K562 (cell line): ENCODE measurements around the gene MARVELD1. TPM values are rescaled to one million over a fixed set of nuclear protein-coding genes. Genes with fewer than 3 reads are reported as not detected.

ENCODE experiments used
- BCL6 ChIP-seq: fragments of 250-450 bp; sonication (Bioruptor Pico); IDR thresholded peaks from 2 replicates; pipeline ENCODE4 v1.4.0; 2020
- CHCHD3 ChIP-seq: fragments of 250-450 bp; sonication (Bioruptor Pico); IDR thresholded peaks from 2 replicates; pipeline ENCODE4 v2.1.2; 2022; ENCODE audit warnings: mild to moderate bottlenecking
- DACH1 ChIP-seq: fragments of 450-650 bp; IDR thresholded peaks from 2 replicates; pipeline ENCODE4 v1.6.1; 2018; ENCODE audit not compliant: partially characterized antibody
- ELF1 ChIP-seq: fragments of 200-800 bp; sonication (Bioruptor generic); IDR thresholded peaks from 2 replicates; pipeline ENCODE4 v1.6.1; 2016; ENCODE audit warnings: missing genetic modification characterization, missing compliant biosample characterization
- FOXM1 ChIP-seq, 2 experiments: fragments of 450-650 bp in 1 of 2; sonication (generic) in 1 of 2; formaldehyde crosslinking in 1 of 2; IDR thresholded peaks; 2 replicates each; pipeline versions ENCODE4 v1.6.1 to v1.9.0; 2017 to 2022; ENCODE audit warnings: low read depth in 2 of 2, mild to moderate bottlenecking in 2 of 2, missing genetic modification reagents in 1 of 2, moderate library complexity in 1 of 2
- ILK ChIP-seq: fragments of 450-650 bp; IDR thresholded peaks from 2 replicates; pipeline ENCODE4 v1.6.1; 2016; ENCODE audit warnings: missing genetic modification characterization, low read depth, mild to moderate bottlenecking, missing compliant biosample characterization, moderate library complexity, borderline replicate concordance
- MAFF ChIP-seq: IDR thresholded peaks from 2 replicates; pipeline ENCODE4 v1.6.1; 2012; ENCODE audit warnings: low read length, improper control_type of control experiment
- MCM5 ChIP-seq: fragments of 450-650 bp; IDR thresholded peaks from 2 replicates; pipeline ENCODE4 v1.6.1; 2016; ENCODE audit warnings: low read depth
- RBM34 ChIP-seq: fragments of 200-400 bp; formaldehyde crosslinking; IDR thresholded peaks from 2 replicates; pipeline ENCODE4 v1.6.1; 2018; ENCODE audit warnings: low read length, borderline replicate concordance; ENCODE audit not compliant: insufficient read depth
- SETDB1 ChIP-seq: IDR thresholded peaks from one replicate; pipeline ENCODE4 v1.6.1; 2012; ENCODE audit warnings: low read length, control low read depth, inconsistent platforms
- TCF3 ChIP-seq: sonication (generic); formaldehyde crosslinking; IDR thresholded peaks from 2 replicates; pipeline ENCODE4 v1.4.0; 2020; ENCODE audit warnings: mild to moderate bottlenecking, missing genetic modification reagents
- TEAD2 ChIP-seq: fragments of 450-650 bp; IDR thresholded peaks from 2 replicates; pipeline ENCODE4 v1.6.1; 2016; ENCODE audit warnings: missing genetic modification characterization, control low read depth, missing compliant biosample characterization
- TRIM24 ChIP-seq, 2 experiments: fragments of 450-650 bp; IDR thresholded peaks; 2 replicates each; pipeline ENCODE4 v1.6.1; 2016
- ZC3H11A ChIP-seq: IDR thresholded peaks from 2 replicates; pipeline ENCODE4 v1.6.1; 2012; ENCODE audit warnings: low read depth, low read length, improper control_type of control experiment
- ZNF184 ChIP-seq: sonication (generic); formaldehyde crosslinking; IDR thresholded peaks from 2 replicates; pipeline ENCODE4 v1.5.0; 2020; ENCODE audit warnings: missing genetic modification reagents
- ZNF232 ChIP-seq: sonication (generic); formaldehyde crosslinking; IDR thresholded peaks from 2 replicates; pipeline ENCODE4 v1.8.0; 2022; ENCODE audit warnings: mild to moderate bottlenecking, missing genetic modification reagents
- ZNF717 ChIP-seq: fragments of 250-450 bp; sonication (Bioruptor Pico); IDR thresholded peaks from 2 replicates; pipeline ENCODE4 v1.5.0; 2021
- polyA plus RNA-seq, 8 experiments: library from polyadenylated mRNA; depleted of rRNA in 4 of 8; stranded (reverse) in 5 of 8; unstranded in 3 of 8; fragments of >200 nt; fragmentation: Nextera tagmentation in 2 of 8; fragmentation: Illumina TruSeq in 1 of 8; extraction: Ambion mirVana in 2 of 8; extraction: Trizol in 1 of 8; gene quantifications; 2 replicates each; pipeline versions ENCODE4 v1.2.1 to v1.2.3, GENCODE V29; 2011 to 2014; ENCODE audit warnings: inconsistent platforms in 1 of 8, missing spikeins in 1 of 8
- total RNA-seq, 7 experiments: library from RNA; depleted of rRNA in 6 of 7; stranded (reverse); fragments of >200 nt in 6 of 7; fragmentation: Illumina TruSeq in 2 of 7; extraction: Trizol in 2 of 7; gene quantifications; 2 replicates each; pipeline versions ENCODE4 v1.2.1 to v1.2.3, GENCODE V29; 2011 to 2021; ENCODE audit warnings: low replicate concordance in 1 of 7
- TF ChIP-seq, protein P1 (sequence below): fragments of 450-650 bp; formaldehyde crosslinking; IDR thresholded peaks from 2 replicates; pipeline ENCODE4 v1.4.0; 2022; ENCODE audit warnings: missing genetic modification characterization
- TF ChIP-seq, protein P2 (sequence below): fragments of 250-450 bp; sonication (Bioruptor Pico); IDR thresholded peaks from 2 replicates; pipeline ENCODE4 v1.9.0; 2021; ENCODE audit warnings: mild to moderate bottlenecking
- TF ChIP-seq, protein P3 (sequence below): sonication (generic); formaldehyde crosslinking; IDR thresholded peaks from 2 replicates; pipeline ENCODE4 v1.8.0; 2022; ENCODE audit warnings: mild to moderate bottlenecking, missing genetic modification reagents

MARVELD1 gene
- total and polyA plus RNA-seq, 9 of the 15 experiments (the other 6 are each of a cell fraction or from before 2014, with no cell fraction given) = 2.7 to 12.5 (median 5.3) TPM

DNA sequence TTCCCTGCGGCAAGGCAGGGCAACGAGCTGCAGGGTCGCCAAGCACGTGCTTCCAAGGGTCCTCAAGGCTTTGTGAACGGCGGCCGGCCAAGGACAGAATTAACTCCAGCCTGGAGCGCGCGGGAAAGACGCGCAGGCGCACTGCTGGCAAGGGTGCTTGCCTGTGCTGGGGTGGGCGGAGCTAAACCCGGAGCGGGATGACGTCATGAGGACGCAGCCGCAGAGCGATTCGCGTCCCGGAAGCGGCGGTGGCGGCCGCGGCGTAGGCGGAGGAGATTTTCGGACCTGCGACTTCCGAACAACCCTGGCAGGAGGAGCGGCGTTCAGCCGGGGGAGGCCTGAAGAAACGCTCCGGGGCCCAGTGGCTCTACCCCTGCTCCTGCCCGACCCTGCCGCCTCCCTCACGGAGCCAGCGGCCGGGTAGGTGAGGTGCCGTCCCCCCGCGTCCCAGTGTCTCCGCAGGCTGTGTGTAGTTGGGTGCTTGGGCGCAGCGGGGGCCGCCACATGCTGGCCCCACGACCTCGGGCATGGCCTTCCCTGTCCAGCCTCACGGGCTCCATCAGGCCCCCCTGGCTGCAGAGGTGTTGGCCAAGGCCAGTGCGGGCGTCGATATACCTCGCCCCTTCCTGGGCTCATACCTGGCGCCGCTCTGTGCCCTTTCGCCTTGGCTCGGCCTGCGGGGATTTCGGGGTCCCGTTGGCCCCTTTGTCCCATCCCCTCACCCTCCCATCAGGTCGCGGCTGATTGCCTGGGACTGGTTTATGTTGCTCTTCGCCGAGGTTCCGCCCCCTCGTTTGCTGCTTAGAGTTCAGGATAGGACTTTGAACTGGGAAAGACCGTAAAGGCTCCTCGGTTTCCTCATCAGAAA is 23.6 kb downstream of the MARVELD1 start, which contains the start of gene ZFYVE27 (continued):
- TF ChIP-seq, protein P1, sequence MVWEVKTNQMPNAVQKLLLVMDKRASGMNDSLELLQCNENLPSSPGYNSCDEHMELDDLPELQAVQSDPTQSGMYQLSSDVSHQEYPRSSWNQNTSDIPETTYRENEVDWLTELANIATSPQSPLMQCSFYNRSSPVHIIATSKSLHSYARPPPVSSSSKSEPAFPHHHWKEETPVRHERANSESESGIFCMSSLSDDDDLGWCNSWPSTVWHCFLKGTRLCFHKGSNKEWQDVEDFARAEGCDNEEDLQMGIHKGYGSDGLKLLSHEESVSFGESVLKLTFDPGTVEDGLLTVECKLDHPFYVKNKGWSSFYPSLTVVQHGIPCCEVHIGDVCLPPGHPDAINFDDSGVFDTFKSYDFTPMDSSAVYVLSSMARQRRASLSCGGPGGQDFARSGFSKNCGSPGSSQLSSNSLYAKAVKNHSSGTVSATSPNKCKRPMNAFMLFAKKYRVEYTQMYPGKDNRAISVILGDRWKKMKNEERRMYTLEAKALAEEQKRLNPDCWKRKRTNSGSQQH (CRISPR knock-in tag) = no peak
- TF ChIP-seq SETDB1 = no peak
- no peak for TF ChIP-seq RBM34
- no peak for TF ChIP-seq BCL6
- TF ChIP-seq ZNF232 (CRISPR knock-in tag) = 0 out of 2 replicates have a peak, but pooled peaks have one; percentile 22
- TF ChIP-seq TEAD2 (tag) = no peak
- no peak for TF ChIP-seq ZC3H11A
- TF ChIP-seq FOXM1 (IDR thresholded peaks at IDR 0.05; ENCODE audit: low read depth) = no peak
- TF ChIP-seq FOXM1 (CRISPR knock-in tag; IDR thresholded peaks at IDR 0.05; ENCODE audit: low read depth) = no peak
- peak; percentile 89 for TF ChIP-seq ELF1 (tag)
- TF ChIP-seq, protein P2, sequence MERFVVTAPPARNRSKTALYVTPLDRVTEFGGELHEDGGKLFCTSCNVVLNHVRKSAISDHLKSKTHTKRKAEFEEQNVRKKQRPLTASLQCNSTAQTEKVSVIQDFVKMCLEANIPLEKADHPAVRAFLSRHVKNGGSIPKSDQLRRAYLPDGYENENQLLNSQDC (CRISPR knock-in tag) = no peak
- TF ChIP-seq, protein P3, sequence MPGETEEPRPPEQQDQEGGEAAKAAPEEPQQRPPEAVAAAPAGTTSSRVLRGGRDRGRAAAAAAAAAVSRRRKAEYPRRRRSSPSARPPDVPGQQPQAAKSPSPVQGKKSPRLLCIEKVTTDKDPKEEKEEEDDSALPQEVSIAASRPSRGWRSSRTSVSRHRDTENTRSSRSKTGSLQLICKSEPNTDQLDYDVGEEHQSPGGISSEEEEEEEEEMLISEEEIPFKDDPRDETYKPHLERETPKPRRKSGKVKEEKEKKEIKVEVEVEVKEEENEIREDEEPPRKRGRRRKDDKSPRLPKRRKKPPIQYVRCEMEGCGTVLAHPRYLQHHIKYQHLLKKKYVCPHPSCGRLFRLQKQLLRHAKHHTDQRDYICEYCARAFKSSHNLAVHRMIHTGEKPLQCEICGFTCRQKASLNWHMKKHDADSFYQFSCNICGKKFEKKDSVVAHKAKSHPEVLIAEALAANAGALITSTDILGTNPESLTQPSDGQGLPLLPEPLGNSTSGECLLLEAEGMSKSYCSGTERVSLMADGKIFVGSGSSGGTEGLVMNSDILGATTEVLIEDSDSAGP (CRISPR knock-in tag) = no peak
- no peak for TF ChIP-seq ZNF184 (CRISPR knock-in tag)
- TF ChIP-seq TRIM24 (IDR thresholded peaks at IDR 0.05) = peak in 1 of 2 experiments; percentile 51; a peak in 1 of 4 replicates
- TF ChIP-seq MCM5 = no peak
- no peak for TF ChIP-seq ILK
- no peak for TF ChIP-seq CHCHD3 (CRISPR knock-in tag)
- TF ChIP-seq DACH1 = no peak
- no peak for TF ChIP-seq ZNF717 (CRISPR knock-in tag)
- TF ChIP-seq MAFF = no peak
- peak; percentile 31; the same call in 1 of the 2 replicates for TF ChIP-seq TCF3
